Activated B cell treated with CpG ODN at 0.5 μM for 24 hours (primary cell): ENCODE results near the gene LMBR1. TPM values are rescaled to one million over a fixed set of nuclear protein-coding genes. Genes with fewer than 3 reads are reported as not detected.
A peak's percentile ranks its signal among the peaks of the same experiment; 100 is the strongest.

Experiments
- ATAC-seq: fragments of 200-7000 bp; cut with Tn5 transposase; one replicate; pipeline ENCODE4 v1.10.0; 2021; ENCODE audit warnings: low read depth, mild to moderate bottlenecking, moderate library complexity
- CTCF ChIA-PET: fragments of 350-600 bp; sonication (Branson Sonifier 250); formaldehyde crosslinking; loops from one replicate; lab custom pipeline; 2021; ENCODE audit warnings: antibody characterized with exemption; lab: Charles Lee
- POLR2A ChIA-PET: fragments of 350-600 bp; sonication (Branson Sonifier 250); formaldehyde crosslinking; loops from one replicate; lab custom pipeline; 2021; ENCODE audit warnings: antibody characterized with exemption; lab: Charles Lee
- DNase-seq: peaks from one replicate; pipeline ENCODE4 v3.0.0; 2022
- H3K27ac Mint-ChIP-seq: one replicate; pipeline ENCODE4 v1.8.0; 2020; ENCODE audit warnings: mixed read lengths
- H3K27me3 Mint-ChIP-seq: one replicate; pipeline ENCODE4 v1.8.0; 2021; ENCODE audit warnings: mixed read lengths
- H3K36me3 Mint-ChIP-seq: one replicate; pipeline ENCODE4 v1.8.0; 2021; ENCODE audit warnings: low read depth, mixed read lengths
- H3K4me1 Mint-ChIP-seq: one replicate; pipeline ENCODE4 v1.8.0; 2021; ENCODE audit warnings: mixed read lengths
- H3K4me3 Mint-ChIP-seq: one replicate; pipeline ENCODE4 v1.8.0; 2020; ENCODE audit warnings: mild to moderate bottlenecking, mixed read lengths
- H3K9me3 Mint-ChIP-seq: one replicate; pipeline ENCODE4 v1.8.0; 2020; ENCODE audit warnings: mixed read lengths
- intact Hi-C: fragments of 100-400 bp; cut with micrococcal nuclease; formaldehyde crosslinking; loops from one replicate; pipeline ENCODE4 v1.15.1; 2024
- total RNA-seq: library from RNA; stranded (reverse); gene quantifications from 2 replicates; pipeline ENCODE4 v1.2.3, GENCODE V29; 2022
- TF ChIP-seq, protein P1 (sequence below): fragments of 200-600 bp; IDR thresholded peaks from one replicate; pipeline ENCODE4 v1.8.0; 2022; ENCODE audit warnings: antibody characterized with exemption, mild to moderate bottlenecking

LMBR1 gene
- total RNA-seq, 1 donor from 2014 or later: 67.9 TPM

DNA sequence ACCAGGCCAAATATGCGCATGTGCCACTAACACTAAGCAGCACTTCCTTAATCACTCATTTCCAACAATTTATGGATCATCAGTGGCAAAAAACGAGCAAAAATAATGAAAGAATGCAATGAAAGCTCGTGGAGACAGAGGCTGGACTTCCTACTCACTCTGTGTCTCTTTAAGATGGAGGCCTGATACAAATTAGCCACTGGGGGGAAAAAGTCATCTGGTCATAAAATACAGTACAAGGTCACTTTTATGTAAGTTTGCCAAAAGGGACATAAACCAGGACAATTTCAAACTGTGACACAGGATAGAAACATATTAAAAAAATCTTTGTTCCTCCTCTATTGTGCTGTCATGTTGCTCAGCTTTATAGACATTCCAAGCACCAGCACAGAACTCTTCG, 101.7 kb downstream of the LMBR1 start:
- Mint-ChIP-seq H3K27me3 (no peaks in the 10 kb centered on the region), H3K4me1 (peaks cover 2% of the 10 kb centered on the region), H3K9me3 (no peaks in the 10 kb centered on the region), H3K36me3 (peaks cover 21% of the 10 kb centered on the region), H3K4me3 (no peak overlapping the region), H3K27ac (no peak overlapping the region)
- intact Hi-C loops: no loop called here
- TF ChIP-seq, protein P1, sequence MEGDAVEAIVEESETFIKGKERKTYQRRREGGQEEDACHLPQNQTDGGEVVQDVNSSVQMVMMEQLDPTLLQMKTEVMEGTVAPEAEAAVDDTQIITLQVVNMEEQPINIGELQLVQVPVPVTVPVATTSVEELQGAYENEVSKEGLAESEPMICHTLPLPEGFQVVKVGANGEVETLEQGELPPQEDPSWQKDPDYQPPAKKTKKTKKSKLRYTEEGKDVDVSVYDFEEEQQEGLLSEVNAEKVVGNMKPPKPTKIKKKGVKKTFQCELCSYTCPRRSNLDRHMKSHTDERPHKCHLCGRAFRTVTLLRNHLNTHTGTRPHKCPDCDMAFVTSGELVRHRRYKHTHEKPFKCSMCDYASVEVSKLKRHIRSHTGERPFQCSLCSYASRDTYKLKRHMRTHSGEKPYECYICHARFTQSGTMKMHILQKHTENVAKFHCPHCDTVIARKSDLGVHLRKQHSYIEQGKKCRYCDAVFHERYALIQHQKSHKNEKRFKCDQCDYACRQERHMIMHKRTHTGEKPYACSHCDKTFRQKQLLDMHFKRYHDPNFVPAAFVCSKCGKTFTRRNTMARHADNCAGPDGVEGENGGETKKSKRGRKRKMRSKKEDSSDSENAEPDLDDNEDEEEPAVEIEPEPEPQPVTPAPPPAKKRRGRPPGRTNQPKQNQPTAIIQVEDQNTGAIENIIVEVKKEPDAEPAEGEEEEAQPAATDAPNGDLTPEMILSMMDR: no peak
- ATAC-seq (no peak), DNase-seq (no peak)
- ChIA-PET CTCF (no interaction called here), POLR2A (no interaction called here)

DNA sequence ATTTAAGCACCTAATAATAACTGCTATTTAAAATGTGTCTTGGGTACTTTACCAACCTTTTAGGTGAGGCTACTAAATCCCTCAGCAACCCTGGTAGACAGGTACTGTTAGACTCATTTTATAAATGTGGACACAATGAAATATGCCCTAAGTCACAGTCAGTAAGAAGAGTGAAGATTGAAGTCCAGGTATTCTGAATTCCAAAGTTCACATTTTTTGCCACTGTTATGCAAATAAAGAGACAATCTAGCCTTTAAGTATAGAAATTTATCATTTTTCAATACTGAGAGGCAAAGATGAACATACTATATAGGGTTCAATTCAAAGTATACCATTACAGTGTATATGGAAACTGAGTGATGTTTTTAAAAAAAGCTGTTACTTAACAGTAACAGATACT, 102.7 kb downstream of the LMBR1 start:
- ChIA-PET CTCF (no interaction called here), POLR2A (no interaction called here)
- TF ChIP-seq, protein P1: no peak
- no peak overlapping the region for H3K27ac Mint-ChIP-seq
- intact Hi-C loops: no loop called here
- H3K9me3 Mint-ChIP-seq: no peaks in the 10 kb centered on the region
- H3K4me3 Mint-ChIP-seq: no peak overlapping the region
- H3K27me3 Mint-ChIP-seq: no peaks in the 10 kb centered on the region
- ATAC-seq (no peak), DNase-seq (no peak)
- H3K36me3 Mint-ChIP-seq: peaks cover 12% of the 10 kb centered on the region
- peaks cover 2% of the 10 kb centered on the region for H3K4me1 Mint-ChIP-seq

DNA sequence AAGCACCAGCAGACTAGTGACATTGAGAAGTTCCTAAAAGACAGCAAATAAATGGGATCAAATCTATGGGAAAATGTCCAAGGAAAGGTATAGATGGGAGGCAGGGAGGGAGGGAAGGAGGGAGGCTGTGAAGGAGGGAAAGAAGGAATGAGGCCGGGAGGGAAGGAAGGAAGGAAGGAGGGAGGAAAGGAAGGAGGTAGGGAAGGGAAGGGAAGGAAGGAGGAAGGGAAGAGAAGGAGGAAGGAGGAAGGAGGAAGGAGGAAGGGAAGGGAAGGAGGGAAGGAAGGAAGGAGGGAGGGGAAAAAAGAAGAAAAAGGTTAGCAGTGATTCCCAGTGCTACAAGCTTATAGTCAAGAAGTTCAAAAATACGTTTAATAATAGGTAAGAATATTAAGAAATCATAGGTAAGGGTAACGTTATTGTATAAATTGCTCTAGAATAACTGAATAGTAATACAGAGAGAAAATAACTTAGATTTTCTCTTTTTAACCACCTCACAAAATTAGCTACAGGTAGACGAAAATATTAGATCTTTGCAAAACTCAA, 106.9 kb downstream of the LMBR1 start:
- ATAC-seq (no peak), DNase-seq (no peak)
- TF ChIP-seq, protein P1: no peak
- peaks cover 13% of the 10 kb centered on the region for H3K36me3 Mint-ChIP-seq
- H3K4me3 Mint-ChIP-seq: no peak overlapping the region
- intact Hi-C loops: no loop called here
- ChIA-PET POLR2A (no interaction called here), CTCF (no interaction called here)
- no peak overlapping the region for H3K27ac Mint-ChIP-seq
- H3K27me3 Mint-ChIP-seq: no peaks in the 10 kb centered on the region
- H3K9me3 Mint-ChIP-seq: peaks cover 7% of the 10 kb centered on the region
- peaks cover 12% of the 10 kb centered on the region for H3K4me1 Mint-ChIP-seq

DNA sequence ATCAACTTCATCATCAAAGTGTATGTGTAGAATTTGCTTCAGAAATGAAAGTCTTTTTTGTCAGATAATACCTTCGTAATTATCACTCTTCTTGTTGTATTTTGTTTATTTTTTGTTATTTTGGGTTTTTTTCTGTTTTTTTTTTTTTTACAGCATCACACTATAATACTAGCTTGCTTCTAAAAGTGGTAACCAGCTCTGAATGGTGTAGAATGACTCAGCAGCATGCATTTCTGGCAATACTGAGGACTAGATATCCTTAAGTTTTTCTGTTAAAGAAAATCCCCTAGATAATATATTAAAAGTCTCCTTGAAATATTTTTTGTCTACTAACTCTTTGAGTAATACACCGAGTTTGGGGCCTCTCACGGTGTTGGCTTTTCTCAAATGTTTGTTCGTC, 109.1 kb downstream of the LMBR1 start:
- Mint-ChIP-seq H3K36me3 (peaks cover 13% of the 10 kb centered on the region), H3K4me3 (no peak overlapping the region), H3K27ac (no peak overlapping the region), H3K27me3 (no peaks in the 10 kb centered on the region), H3K4me1 (peaks cover 28% of the 10 kb centered on the region), H3K9me3 (peaks cover 7% of the 10 kb centered on the region)
- ChIA-PET CTCF (no interaction called here), POLR2A (no interaction called here)
- TF ChIP-seq, protein P1: no peak
- ATAC-seq (no peak), DNase-seq (no peak)
- intact Hi-C loops: loop anchor here (5.0 kb wide), 1 partner anchor 108 kb away; the partner anchor contains the start of gene LMBR1

DNA sequence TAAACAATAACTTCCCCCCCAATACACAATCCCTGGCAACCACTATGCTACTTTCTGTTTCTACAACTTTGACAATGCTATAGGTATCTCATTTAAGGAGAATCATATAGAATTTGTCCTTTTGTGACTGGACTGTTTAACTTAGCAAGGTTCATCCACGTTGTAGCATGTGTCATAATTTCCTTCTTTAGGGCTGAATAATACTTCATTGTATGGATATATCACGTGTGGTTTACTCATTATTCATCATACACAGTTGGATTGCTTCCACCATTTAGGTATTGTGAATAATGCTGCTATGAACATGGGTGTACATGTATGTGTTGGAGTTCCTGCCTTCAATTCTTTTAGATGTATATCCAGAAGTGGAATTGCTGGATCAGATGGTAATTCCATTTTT, 111.0 kb downstream of the LMBR1 start:
- intact Hi-C loops: loop anchor here (2.0 to 5.0 kb wide), 2 partner anchors 110 to 141 kb away; partner anchors contain the start of genes LMBR1 and RNF32
- TF ChIP-seq, protein P1: no peak
- ATAC-seq: no peak
- Mint-ChIP-seq H3K27ac (peak overlapping the region; percentile 74), H3K9me3 (peaks cover 7% of the 10 kb centered on the region), H3K4me1 (peaks cover 38% of the 10 kb centered on the region), H3K27me3 (no peaks in the 10 kb centered on the region), H3K4me3 (peak overlapping the region; percentile 20), H3K36me3 (peaks cover 15% of the 10 kb centered on the region)
- CTCF ChIA-PET: no interaction called here
- POLR2A ChIA-PET: interaction anchor here (0.9 to 1.9 kb wide), 2 partner anchors 23 to 141 kb away, joined by 3 to 6 read pairs; partner anchors contain the start of gene RNF32
- DNase-seq: no peak
